ENCODE measurements around the gene ADAM33.

DNA sequence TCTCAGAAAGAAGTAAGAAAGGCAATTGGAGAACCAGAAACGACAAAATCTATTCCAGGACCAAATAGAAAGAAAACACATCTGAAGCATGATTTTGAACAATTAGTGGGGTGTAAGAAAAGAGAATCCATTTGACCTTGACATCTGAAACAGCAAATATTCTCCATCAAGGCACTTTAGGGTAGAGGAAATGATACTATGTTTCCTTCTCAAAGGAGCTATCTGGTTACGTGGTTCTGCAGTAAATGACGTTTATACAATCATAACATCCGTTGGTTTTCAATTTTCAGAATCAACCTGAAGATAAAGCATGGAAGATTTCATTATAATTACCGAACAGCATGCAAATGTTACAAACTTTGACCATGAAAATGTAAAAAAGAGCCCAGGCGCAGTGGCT lies 38.8 kb upstream of the ADAM33 start:
- TF ChIP-seq, protein P1, sequence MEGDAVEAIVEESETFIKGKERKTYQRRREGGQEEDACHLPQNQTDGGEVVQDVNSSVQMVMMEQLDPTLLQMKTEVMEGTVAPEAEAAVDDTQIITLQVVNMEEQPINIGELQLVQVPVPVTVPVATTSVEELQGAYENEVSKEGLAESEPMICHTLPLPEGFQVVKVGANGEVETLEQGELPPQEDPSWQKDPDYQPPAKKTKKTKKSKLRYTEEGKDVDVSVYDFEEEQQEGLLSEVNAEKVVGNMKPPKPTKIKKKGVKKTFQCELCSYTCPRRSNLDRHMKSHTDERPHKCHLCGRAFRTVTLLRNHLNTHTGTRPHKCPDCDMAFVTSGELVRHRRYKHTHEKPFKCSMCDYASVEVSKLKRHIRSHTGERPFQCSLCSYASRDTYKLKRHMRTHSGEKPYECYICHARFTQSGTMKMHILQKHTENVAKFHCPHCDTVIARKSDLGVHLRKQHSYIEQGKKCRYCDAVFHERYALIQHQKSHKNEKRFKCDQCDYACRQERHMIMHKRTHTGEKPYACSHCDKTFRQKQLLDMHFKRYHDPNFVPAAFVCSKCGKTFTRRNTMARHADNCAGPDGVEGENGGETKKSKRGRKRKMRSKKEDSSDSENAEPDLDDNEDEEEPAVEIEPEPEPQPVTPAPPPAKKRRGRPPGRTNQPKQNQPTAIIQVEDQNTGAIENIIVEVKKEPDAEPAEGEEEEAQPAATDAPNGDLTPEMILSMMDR (IDR thresholded peaks at IDR 0.05), result no peak
- TF ChIP-seq POLR2A (IDR thresholded peaks at IDR 0.05), result no peak
- TF ChIP-seq POLR2AphosphoS5 (IDR thresholded peaks at IDR 0.05), result no peak

Data from upper lobe of left lung (tissue), 4 donors.